HepG2 (cell line): ENCODE data around the gene ZSWIM6. TPM values are rescaled to one million over a fixed set of nuclear protein-coding genes. Genes with fewer than 3 reads are reported as not detected.

Experiments used
- BHLHE40 ChIP-seq: IDR thresholded peaks from 2 replicates; pipeline ENCODE4 v1.6.1; 2011; ENCODE audit warnings: low read length, improper control_type of control experiment
- CAMTA2 ChIP-seq: sonication (generic); formaldehyde crosslinking; IDR thresholded peaks from 2 replicates; pipeline ENCODE4 v1.4.0; 2020; ENCODE audit warnings: mild to moderate bottlenecking, missing genetic modification reagents, borderline replicate concordance
- CCAR2 ChIP-seq: fragments of 200-400 bp; formaldehyde crosslinking; optimal IDR thresholded peaks from 2 replicates; pipeline ENCODE3; 2018; ENCODE audit warnings: low read depth, mild to moderate bottlenecking, low read length, moderate library complexity
- CHCHD3 ChIP-seq: sonication (generic); formaldehyde crosslinking; IDR thresholded peaks from 2 replicates; pipeline ENCODE4 v1.8.0; 2022; ENCODE audit warnings: mild to moderate bottlenecking, missing genetic modification reagents, moderate library complexity
- DMAP1 ChIP-seq: IDR thresholded peaks from 2 replicates; pipeline ENCODE4 v1.6.1; 2016
- DNMT3B ChIP-seq: conservative IDR thresholded peaks from 2 replicates; pipeline ENCODE4 v1.6.1; 2016; ENCODE audit warnings: missing biosample characterization, control low read depth
- ELF1 ChIP-seq: sonication (generic); formaldehyde crosslinking; IDR thresholded peaks from 2 replicates; pipeline ENCODE4 v1.4.0; 2020; ENCODE audit warnings: missing genetic modification reagents
- HNRNPH1 ChIP-seq: fragments of 200-400 bp; formaldehyde crosslinking; optimal IDR thresholded peaks from 2 replicates; pipeline ENCODE3; 2017; ENCODE audit warnings: mild to moderate bottlenecking, low read depth, low read length
- HNRNPK ChIP-seq: fragments of 200-400 bp; formaldehyde crosslinking; IDR thresholded peaks from 2 replicates; pipeline ENCODE4 v1.6.1; 2018; ENCODE audit warnings: low read length, low read depth, moderate library complexity, mild to moderate bottlenecking; ENCODE audit not compliant: poor library complexity, severe bottlenecking
- KLF11 ChIP-seq: IDR thresholded peaks from 2 replicates; pipeline ENCODE4 v1.6.1; 2016; ENCODE audit warnings: missing compliant biosample characterization
- KLF9 ChIP-seq: IDR thresholded peaks from 2 replicates; pipeline ENCODE4 v1.6.1; 2016; ENCODE audit warnings: low read depth
- MEIS2 ChIP-seq: sonication (generic); formaldehyde crosslinking; IDR thresholded peaks from 2 replicates; pipeline ENCODE4 v1.9.0; 2021; ENCODE audit warnings: mild to moderate bottlenecking, missing genetic modification reagents
- MXD3 ChIP-seq: IDR thresholded peaks from 2 replicates; pipeline ENCODE4 v1.6.1; 2016; ENCODE audit warnings: mild to moderate bottlenecking, missing biosample characterization, missing genetic modification reagents
- NFIB ChIP-seq: sonication (generic); formaldehyde crosslinking; IDR thresholded peaks from 2 replicates; pipeline ENCODE4 v1.9.0; 2021; ENCODE audit warnings: missing genetic modification reagents, mild to moderate bottlenecking, borderline replicate concordance
- PHF20 ChIP-seq: sonication (generic); formaldehyde crosslinking; IDR thresholded peaks from 2 replicates; pipeline ENCODE4 v1.5.0; 2020; ENCODE audit warnings: mild to moderate bottlenecking, missing genetic modification reagents
- SAFB2 ChIP-seq: sonication (generic); formaldehyde crosslinking; IDR thresholded peaks from 2 replicates; pipeline ENCODE4 v1.5.1; 2020; ENCODE audit warnings: missing genetic modification reagents, low read depth, mild to moderate bottlenecking, borderline replicate concordance
- SMAD9 ChIP-seq: sonication (generic); formaldehyde crosslinking; IDR thresholded peaks from 2 replicates; pipeline ENCODE4 v1.5.1; 2020; ENCODE audit warnings: mild to moderate bottlenecking, missing genetic modification reagents
- SP1 ChIP-seq, 2 experiments: fragments of 450-650 bp in 1 of 2; sonication (generic) in 1 of 2; formaldehyde crosslinking in 1 of 2; IDR thresholded peaks; 2 replicates each; pipeline versions ENCODE4 v1.4.0 to v1.6.1; 2016 to 2020; ENCODE audit warnings: missing genetic modification reagents in 1 of 2
- THYN1 ChIP-seq: sonication (generic); formaldehyde crosslinking; IDR thresholded peaks from 2 replicates; pipeline ENCODE4 v1.8.1; 2023; ENCODE audit warnings: low read depth, mild to moderate bottlenecking, moderate library complexity, missing genetic modification reagents, borderline replicate concordance
- TIGD3 ChIP-seq: sonication (generic); formaldehyde crosslinking; IDR thresholded peaks from 2 replicates; pipeline ENCODE4 v1.5.1; 2020; ENCODE audit warnings: mild to moderate bottlenecking, missing genetic modification reagents, borderline replicate concordance
- XBP1 ChIP-seq: sonication (generic); formaldehyde crosslinking; IDR thresholded peaks from 2 replicates; pipeline ENCODE4 v1.5.0; 2020; ENCODE audit warnings: missing genetic modification reagents
- ZNF501 ChIP-seq: sonication (generic); formaldehyde crosslinking; IDR thresholded peaks from 2 replicates; pipeline ENCODE4 v1.5.1; 2020; ENCODE audit warnings: mild to moderate bottlenecking, moderate library complexity, missing genetic modification reagents
- ZNF660 ChIP-seq: sonication (generic); formaldehyde crosslinking; IDR thresholded peaks from 2 replicates; pipeline ENCODE4 v1.5.1; 2020; ENCODE audit warnings: mild to moderate bottlenecking, low read depth, missing genetic modification reagents, borderline replicate concordance
- ZNF788 ChIP-seq: sonication (generic); formaldehyde crosslinking; IDR thresholded peaks from 2 replicates; pipeline ENCODE4 v1.5.0; 2020; ENCODE audit warnings: mild to moderate bottlenecking, missing genetic modification reagents, borderline replicate concordance
- ZXDC ChIP-seq: sonication (generic); formaldehyde crosslinking; IDR thresholded peaks from 2 replicates; pipeline ENCODE4 v1.5.0; 2020; ENCODE audit warnings: mild to moderate bottlenecking, missing genetic modification reagents
- ZZZ3 ChIP-seq: sonication (generic); formaldehyde crosslinking; IDR thresholded peaks from 2 replicates; pipeline ENCODE4 v1.4.0; 2020; ENCODE audit warnings: missing genetic modification reagents, mild to moderate bottlenecking, borderline replicate concordance
- polyA plus RNA-seq, 8 experiments: library from polyadenylated mRNA; depleted of rRNA in 3 of 8; stranded (reverse) in 7 of 8; unstranded in 1 of 8; fragments of >200 nt; fragmentation: Illumina TruSeq in 4 of 8; extraction: Trizol in 4 of 8; gene quantifications; 2 replicates each; pipeline versions ENCODE4 v1.2.1 to v1.2.3, GENCODE V29; 2011 to 2016; ENCODE audit warnings: low read depth in 4 of 8, missing spikeins in 1 of 8, mixed read lengths in 1 of 8; ENCODE audit not compliant: insufficient read depth in 1 of 8
- total RNA-seq, 5 experiments: library from RNA; depleted of rRNA; stranded (reverse); fragments of >200 nt; fragmentation: Illumina TruSeq; extraction: Trizol; gene quantifications; 2 replicates each; pipeline ENCODE4 v1.2.3, GENCODE V29; 2016; ENCODE audit warnings: low read depth in 1 of 5

ZSWIM6 gene
- total and polyA plus RNA-seq, 2 of the 13 experiments (the other 11 are each of a cell fraction or from before 2014, with no cell fraction given): 0.82 to 1.9 TPM

GRCh38 chr5:61301341-61302199 is 30.5 kb upstream of the ZSWIM6 start (continued):
- no peak for TF ChIP-seq CHCHD3 (CRISPR knock-in tag)
- TF ChIP-seq SAFB2 (CRISPR knock-in tag): no peak
- TF ChIP-seq SP1 (IDR thresholded peaks at IDR 0.05): no peak
- TF ChIP-seq SP1 (CRISPR knock-in tag; IDR thresholded peaks at IDR 0.05): no peak
- no peak for TF ChIP-seq NFIB (CRISPR knock-in tag)
- peak; percentile 61; the same call in 1 of the 2 replicates for TF ChIP-seq ZNF501 (CRISPR knock-in tag)
- peak; percentile 17; the same call in 1 of the 2 replicates for TF ChIP-seq ELF1 (CRISPR knock-in tag)
- no peak for TF ChIP-seq CAMTA2 (CRISPR knock-in tag)
- TF ChIP-seq KLF11 (CRISPR knock-in tag): no peak
- TF ChIP-seq ZNF660 (CRISPR knock-in tag): no peak
- no peak for TF ChIP-seq SMAD9 (CRISPR knock-in tag)
- TF ChIP-seq ZXDC (CRISPR knock-in tag): no peak
- TF ChIP-seq HNRNPH1: no peak
- TF ChIP-seq XBP1 (CRISPR knock-in tag): no peak
- 0 out of 2 replicates have a peak, but pooled peaks have one; percentile 25 for TF ChIP-seq PHF20
- TF ChIP-seq THYN1: no peak
- TF ChIP-seq KLF9 (CRISPR knock-in tag): no peak
- TF ChIP-seq HNRNPK: no peak
- TF ChIP-seq MXD3 (CRISPR knock-in tag): no peak
- TF ChIP-seq DNMT3B (CRISPR knock-in tag): 0 out of 2 replicates have a peak, but pooled peaks have one; percentile 43
- peak; percentile 48; the same call in 1 of the 2 replicates for TF ChIP-seq BHLHE40
- peak; percentile 83 for TF ChIP-seq MEIS2
- no peak for TF ChIP-seq TIGD3 (CRISPR knock-in tag)
- peak; percentile 76; the same call in 1 of the 2 replicates for TF ChIP-seq DMAP1
- TF ChIP-seq ZNF788: peak; percentile 64; the same call in 1 of the 2 replicates
- TF ChIP-seq CCAR2: no peak
- TF ChIP-seq ZZZ3 (CRISPR knock-in tag): no peak
